HL-60 (cell line): ENCODE results near the gene WIPF2.

Experiments
- POLR2AphosphoS5 ChIP-seq: IDR thresholded peaks from 2 replicates; pipeline ENCODE4 v1.6.1; 2012; ENCODE audit warnings: low read depth
- TF ChIP-seq, protein P1 (sequence below): IDR thresholded peaks from one replicate; pipeline ENCODE4 v1.5.1; 2011; ENCODE audit warnings: low read length, control low read depth, inconsistent platforms; ENCODE audit not compliant: insufficient read depth
- TF ChIP-seq, protein P2 (sequence below): IDR thresholded peaks from 2 replicates; pipeline ENCODE4 v1.6.1; 2012; ENCODE audit warnings: low read depth; ENCODE audit not compliant: insufficient replicate concordance

- TF ChIP-seq, protein P1, sequence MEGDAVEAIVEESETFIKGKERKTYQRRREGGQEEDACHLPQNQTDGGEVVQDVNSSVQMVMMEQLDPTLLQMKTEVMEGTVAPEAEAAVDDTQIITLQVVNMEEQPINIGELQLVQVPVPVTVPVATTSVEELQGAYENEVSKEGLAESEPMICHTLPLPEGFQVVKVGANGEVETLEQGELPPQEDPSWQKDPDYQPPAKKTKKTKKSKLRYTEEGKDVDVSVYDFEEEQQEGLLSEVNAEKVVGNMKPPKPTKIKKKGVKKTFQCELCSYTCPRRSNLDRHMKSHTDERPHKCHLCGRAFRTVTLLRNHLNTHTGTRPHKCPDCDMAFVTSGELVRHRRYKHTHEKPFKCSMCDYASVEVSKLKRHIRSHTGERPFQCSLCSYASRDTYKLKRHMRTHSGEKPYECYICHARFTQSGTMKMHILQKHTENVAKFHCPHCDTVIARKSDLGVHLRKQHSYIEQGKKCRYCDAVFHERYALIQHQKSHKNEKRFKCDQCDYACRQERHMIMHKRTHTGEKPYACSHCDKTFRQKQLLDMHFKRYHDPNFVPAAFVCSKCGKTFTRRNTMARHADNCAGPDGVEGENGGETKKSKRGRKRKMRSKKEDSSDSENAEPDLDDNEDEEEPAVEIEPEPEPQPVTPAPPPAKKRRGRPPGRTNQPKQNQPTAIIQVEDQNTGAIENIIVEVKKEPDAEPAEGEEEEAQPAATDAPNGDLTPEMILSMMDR: peak; percentile 27
- TF ChIP-seq, protein P2, sequence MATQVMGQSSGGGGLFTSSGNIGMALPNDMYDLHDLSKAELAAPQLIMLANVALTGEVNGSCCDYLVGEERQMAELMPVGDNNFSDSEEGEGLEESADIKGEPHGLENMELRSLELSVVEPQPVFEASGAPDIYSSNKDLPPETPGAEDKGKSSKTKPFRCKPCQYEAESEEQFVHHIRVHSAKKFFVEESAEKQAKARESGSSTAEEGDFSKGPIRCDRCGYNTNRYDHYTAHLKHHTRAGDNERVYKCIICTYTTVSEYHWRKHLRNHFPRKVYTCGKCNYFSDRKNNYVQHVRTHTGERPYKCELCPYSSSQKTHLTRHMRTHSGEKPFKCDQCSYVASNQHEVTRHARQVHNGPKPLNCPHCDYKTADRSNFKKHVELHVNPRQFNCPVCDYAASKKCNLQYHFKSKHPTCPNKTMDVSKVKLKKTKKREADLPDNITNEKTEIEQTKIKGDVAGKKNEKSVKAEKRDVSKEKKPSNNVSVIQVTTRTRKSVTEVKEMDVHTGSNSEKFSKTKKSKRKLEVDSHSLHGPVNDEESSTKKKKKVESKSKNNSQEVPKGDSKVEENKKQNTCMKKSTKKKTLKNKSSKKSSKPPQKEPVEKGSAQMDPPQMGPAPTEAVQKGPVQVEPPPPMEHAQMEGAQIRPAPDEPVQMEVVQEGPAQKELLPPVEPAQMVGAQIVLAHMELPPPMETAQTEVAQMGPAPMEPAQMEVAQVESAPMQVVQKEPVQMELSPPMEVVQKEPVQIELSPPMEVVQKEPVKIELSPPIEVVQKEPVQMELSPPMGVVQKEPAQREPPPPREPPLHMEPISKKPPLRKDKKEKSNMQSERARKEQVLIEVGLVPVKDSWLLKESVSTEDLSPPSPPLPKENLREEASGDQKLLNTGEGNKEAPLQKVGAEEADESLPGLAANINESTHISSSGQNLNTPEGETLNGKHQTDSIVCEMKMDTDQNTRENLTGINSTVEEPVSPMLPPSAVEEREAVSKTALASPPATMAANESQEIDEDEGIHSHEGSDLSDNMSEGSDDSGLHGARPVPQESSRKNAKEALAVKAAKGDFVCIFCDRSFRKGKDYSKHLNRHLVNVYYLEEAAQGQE: no peak
- peak; percentile 83 for TF ChIP-seq POLR2AphosphoS5
These were observed at the start of gene WIPF2 for GRCh38 chr17:40218740-40219593.
